Caco-2 (cell line): Measurements from ENCODE around the gene IMPDH1. TPM values are rescaled to one million over a fixed set of nuclear protein-coding genes. Genes with fewer than 3 reads are reported as not detected.
A peak's percentile ranks its signal among the peaks of the same experiment; 100 is the strongest.

ENCODE experiments used
- BruUV-seq: library from RNA; stranded (reverse); fragments of 400-500 nt; replicated peaks from 2 replicates; lab custom pipeline; 2021; lab: Mats Ljungman, UMichigan
- CTCF ChIA-PET: fragments of 300-600 bp; sonication (Branson Sonifier 250); formaldehyde crosslinking; loops from one replicate; lab custom pipeline; 2022; ENCODE audit warnings: antibody characterized with exemption; lab: Charles Lee
- POLR2A ChIA-PET: fragments of 300-600 bp; sonication (Branson Sonifier 250); formaldehyde crosslinking; loops from one replicate; lab custom pipeline; 2022; ENCODE audit warnings: antibody characterized with exemption; lab: Charles Lee
- DNase-seq, 2 experiments: peaks; one replicate each; pipeline versions ENCODE4 v3.0.0 to v3.0.0-alpha.2; 2020 to 2022
- H3K27me3 ChIP-seq: replicated peaks from 2 replicates; pipeline ENCODE4 v1.6.0; 2011; ENCODE audit warnings: low read length; ENCODE audit not compliant: control insufficient read depth, insufficient read depth
- H3K36me3 ChIP-seq: 2 replicates; pipeline ENCODE4 v1.5.1; 2011; ENCODE audit warnings: low read length; ENCODE audit not compliant: control insufficient read depth, insufficient read depth
- H3K4me1 ChIP-seq: fragments of 250-450 bp; sonication (Bioruptor Pico); 2 replicates; pipeline ENCODE4 v1.5.1; 2020; ENCODE audit warnings: mild to moderate bottlenecking
- H3K4me3 ChIP-seq: 2 replicates; pipeline ENCODE4 v1.5.1; 2011; ENCODE audit warnings: low read depth, mild to moderate bottlenecking, control low read depth, low read length
- H3K9me3 ChIP-seq: fragments of 250-450 bp; sonication (Bioruptor Pico); 2 replicates; pipeline ENCODE4 v1.5.1; 2020; ENCODE audit warnings: mild to moderate bottlenecking, moderate library complexity
- H3K27ac Mint-ChIP-seq: one replicate; pipeline ENCODE4 v1.8.0; 2022; ENCODE audit warnings: mixed read lengths; ENCODE audit not compliant: unreplicated experiment
- H3K27me3 Mint-ChIP-seq: one replicate; pipeline ENCODE4 v1.8.0; 2022; ENCODE audit warnings: mixed read lengths; ENCODE audit not compliant: insufficient read depth, unreplicated experiment
- H3K36me3 Mint-ChIP-seq: one replicate; pipeline ENCODE4 v1.8.0; 2022; ENCODE audit warnings: mild to moderate bottlenecking, mixed read lengths; ENCODE audit not compliant: insufficient read depth, unreplicated experiment
- H3K4me1 Mint-ChIP-seq: one replicate; pipeline ENCODE4 v1.8.0; 2022; ENCODE audit warnings: low read depth, mixed read lengths; ENCODE audit not compliant: unreplicated experiment
- H3K4me3 Mint-ChIP-seq: one replicate; pipeline ENCODE4 v1.8.0; 2022; ENCODE audit warnings: mild to moderate bottlenecking, moderate library complexity, mixed read lengths; ENCODE audit not compliant: unreplicated experiment
- H3K9me3 Mint-ChIP-seq: one replicate; pipeline ENCODE4 v1.8.0; 2022; ENCODE audit warnings: mixed read lengths; ENCODE audit not compliant: unreplicated experiment
- CTCF ChIP-seq, 2 experiments: fragments of 200-600 bp in 1 of 2; IDR thresholded peaks; 1 replicate in 1 of 2; 2 replicates in 1 of 2; pipeline versions ENCODE4 v1.5.1 to v1.8.0; 2011 to 2022; ENCODE audit warnings: antibody characterized with exemption in 1 of 2, control low read depth in 1 of 2, inconsistent platforms in 1 of 2, low read depth in 1 of 2, low read length in 1 of 2, mild to moderate bottlenecking in 1 of 2, moderate library complexity in 1 of 2; ENCODE audit not compliant: insufficient read depth in 1 of 2, severe bottlenecking in 1 of 2, unreplicated experiment in 1 of 2
- intact Hi-C: fragments of 100-400 bp; cut with micrococcal nuclease; formaldehyde crosslinking; loops from one replicate; pipeline ENCODE4 v1.10.0; 2022; ENCODE audit not compliant: unreplicated experiment
- total RNA-seq: library from RNA; stranded (reverse); gene quantifications from 2 replicates; pipeline ENCODE4 v1.2.3, GENCODE V29; 2022

IMPDH1 gene
- total RNA-seq, 1 experiment from 2014 or later = 43.5 TPM

- Mint-ChIP-seq H3K4me1 (peaks cover 23% of the 10 kb centered on the region), H3K9me3 (no peaks in the 10 kb centered on the region), H3K4me3 (peak overlapping the region; percentile 58), H3K36me3 (no peaks in the 10 kb centered on the region), H3K27me3 (no peaks in the 10 kb centered on the region), H3K27ac (peak overlapping the region; percentile 81)
- no peaks in the 10 kb centered on the region for H3K27me3 ChIP-seq
- H3K36me3 ChIP-seq = no peaks in the 10 kb centered on the region
- BruUV-seq = no TSS peak
- ChIA-PET CTCF (interaction anchor here (0.6 to 11.2 kb wide), 10 partner anchors 9 to 150 kb away, joined by 4 to 226 read pairs (median 8); partner anchors contain the start of genes HILPDA and METTL2B), POLR2A (interaction anchor here (0.5 to 1.8 kb wide), 3 partner anchors 18 to 33 kb away, joined by 3 to 13 read pairs (median 8); partner anchors contain the start of gene HILPDA)
- no peak overlapping the region for H3K4me3 ChIP-seq
- H3K4me1 ChIP-seq = peaks cover 29% of the 10 kb centered on the region
- TF ChIP-seq CTCF (IDR thresholded peaks at IDR 0.05; ENCODE audit: insufficient read depth in 1 of 2, low read depth in 1 of 2, low read length in 1 of 2, severe bottlenecking in 1 of 2, unreplicated experiment in 1 of 2) = no peak
- intact Hi-C loops = loop anchor here (1.0 kb wide), 2 partner anchors 10 to 19 kb away; no protein-coding TSS in a partner anchor
- no peaks in the 10 kb centered on the region for H3K9me3 ChIP-seq
- peak in 1 of 2 experiments; percentile 32 for DNase-seq
These were observed 24.9 kb upstream of the IMPDH1 start for GRCh38 chr7:128434413-128435326.

- POLR2A ChIA-PET = no interaction called here
- no peaks in the 10 kb centered on the region for H3K9me3 Mint-ChIP-seq
- no peak overlapping the region for H3K4me3 Mint-ChIP-seq
- H3K36me3 Mint-ChIP-seq = no peaks in the 10 kb centered on the region
- Histone ChIP-seq H3K36me3 (no peaks in the 10 kb centered on the region), H3K4me1 (peaks cover 29% of the 10 kb centered on the region), H3K27me3 (no peaks in the 10 kb centered on the region), H3K4me3 (no peak overlapping the region), H3K9me3 (no peaks in the 10 kb centered on the region)
- H3K27ac Mint-ChIP-seq = no peak overlapping the region
- CTCF ChIA-PET = interaction anchor here (1.2 to 11.2 kb wide), 2 partner anchors 29 to 431 kb away, joined by 4 to 226 read pairs; partner anchors contain the start of gene ATP6V1F
- DNase-seq = no peak
- peaks cover 23% of the 10 kb centered on the region for H3K4me1 Mint-ChIP-seq
- no peak for TF ChIP-seq CTCF (IDR thresholded peaks at IDR 0.05; ENCODE audit: insufficient read depth in 1 of 2, low read depth in 1 of 2, low read length in 1 of 2, severe bottlenecking in 1 of 2, unreplicated experiment in 1 of 2)
- intact Hi-C loops = no loop called here
- no TSS peak for BruUV-seq
- H3K27me3 Mint-ChIP-seq = no peaks in the 10 kb centered on the region
These were observed 22.0 kb upstream of the IMPDH1 start for GRCh38 chr7:128431754-128432153.

- no peak overlapping the region for H3K4me3 Mint-ChIP-seq
- POLR2A ChIA-PET = no interaction called here
- Histone ChIP-seq H3K4me1 (peaks cover 28% of the 10 kb centered on the region), H3K36me3 (no peaks in the 10 kb centered on the region), H3K27me3 (no peaks in the 10 kb centered on the region), H3K9me3 (no peaks in the 10 kb centered on the region), H3K4me3 (no peak overlapping the region)
- no peak for TF ChIP-seq CTCF (IDR thresholded peaks at IDR 0.05; ENCODE audit: insufficient read depth in 1 of 2, low read depth in 1 of 2, low read length in 1 of 2, severe bottlenecking in 1 of 2, unreplicated experiment in 1 of 2)
- intact Hi-C loops = no loop called here
- no peak for DNase-seq
- peaks cover 23% of the 10 kb centered on the region for H3K4me1 Mint-ChIP-seq
- H3K27me3 Mint-ChIP-seq = no peaks in the 10 kb centered on the region
- no TSS peak for BruUV-seq
- CTCF ChIA-PET = interaction anchor here (1.2 to 11.2 kb wide), 2 partner anchors 30 to 431 kb away, joined by 4 to 226 read pairs; partner anchors contain the start of gene ATP6V1F
- H3K9me3 Mint-ChIP-seq = no peaks in the 10 kb centered on the region
- no peak overlapping the region for H3K27ac Mint-ChIP-seq
- no peaks in the 10 kb centered on the region for H3K36me3 Mint-ChIP-seq
These were observed 21.4 kb upstream of the IMPDH1 start for GRCh38 chr7:128431221-128431620.
